Spleen (tissue), 11 donors: ENCODE data around the gene PLXNC1. TPM values are rescaled to one million over a fixed set of nuclear protein-coding genes. Genes with fewer than 3 reads are reported as not detected.

Experiments used
- DNase-seq: peaks from one replicate; pipeline ENCODE4 v3.0.0-alpha.2; 2020
- H3K27ac ChIP-seq, 8 donors: fragments of 200-600 bp; sonication (generic) in 7 of 8; 1 replicate in 4 of 8; 2 replicates in 4 of 8; pipeline versions ENCODE4 v1.5.0 to v1.8.0; 2016 to 2021; ENCODE audit warnings: inconsistent platforms in 4 of 8, mild to moderate bottlenecking in 4 of 8, moderate library complexity in 1 of 8
- H3K27me3 ChIP-seq, 7 donors: fragments of 200-600 bp; sonication (generic) in 6 of 7; replicated peaks in 1 of 7; 1 replicate in 4 of 7; 2 replicates in 3 of 7; pipeline versions ENCODE4 v1.5.0 to v1.8.0; 2016 to 2021; ENCODE audit warnings: inconsistent platforms in 3 of 7, mild to moderate bottlenecking in 1 of 7
- H3K36me3 ChIP-seq, 6 donors: fragments of 200-600 bp; sonication (generic) in 5 of 6; 1 replicate in 4 of 6; 2 replicates in 2 of 6; pipeline versions ENCODE4 v1.5.0 to v1.8.0; 2016 to 2021; ENCODE audit warnings: inconsistent platforms in 2 of 6
- H3K4me1 ChIP-seq, 6 donors: fragments of 200-600 bp; sonication (generic) in 5 of 6; 1 replicate in 3 of 6; 2 replicates in 3 of 6; pipeline versions ENCODE4 v1.5.0 to v1.8.0; 2016 to 2021; ENCODE audit warnings: inconsistent platforms in 3 of 6
- H3K4me3 ChIP-seq, 8 donors: fragments of 200-600 bp; sonication (generic) in 7 of 8; 1 replicate in 4 of 8; 2 replicates in 4 of 8; pipeline versions ENCODE4 v1.5.0 to v1.8.0; 2016 to 2021; ENCODE audit warnings: inconsistent platforms in 4 of 8, mild to moderate bottlenecking in 4 of 8, moderate library complexity in 2 of 8
- H3K9me3 ChIP-seq, 8 donors: fragments of 200-600 bp; sonication (generic) in 7 of 8; 1 replicate in 4 of 8; 2 replicates in 4 of 8; pipeline versions ENCODE4 v1.5.0 to v1.8.0; 2016 to 2021; ENCODE audit warnings: inconsistent platforms in 4 of 8
- POLR2A ChIP-seq, 3 donors: fragments of 450-650 bp; IDR thresholded peaks; one replicate each; pipeline ENCODE4 v1.5.1; 2017; ENCODE audit warnings: antibody characterized with exemption in 3 of 3, mild to moderate bottlenecking in 1 of 3
- POLR2AphosphoS5 ChIP-seq, 3 donors: sonication (generic); formaldehyde crosslinking; IDR thresholded peaks; one replicate each; pipeline ENCODE4 v1.5.1; 2017; ENCODE audit warnings: antibody characterized with exemption in 3 of 3
- WGBS, 5 donors: extraction: QIAGEN DNeasy Blood & Tissue Kit in 3 of 5; methylation state at CpG; one replicate each; pipeline versions ENCODE4 v1.1.5 to v1.1.7; 2013 to 2018; 5-methylcytosine and 5-hydroxymethylcytosine counted together
- intact Hi-C: fragments of 100-400 bp; cut with DNase I; formaldehyde crosslinking; loops from one replicate; pipeline ENCODE4 v1.15.0; 2023; ENCODE audit warnings: low total_unique reads
- polyA plus RNA-seq, 3 donors: library from polyadenylated mRNA; stranded (reverse); fragments of 200-250 nt; gene quantifications; one replicate each; pipeline ENCODE4 v1.2.1, GENCODE V29; 2013
- total RNA-seq, 7 donors: library from RNA; depleted of rRNA in 3 of 7; stranded (reverse); fragments of >200 nt in 3 of 7; fragmentation: NEBNext Ultra II Directional in 4 of 7; extraction: Animal tissue kit (Norgen Biotek cat#: 25700) in 4 of 7; gene quantifications; one replicate each; pipeline versions ENCODE4 v1.1.0 to v1.2.1, GENCODE V29; 2016 to 2021
- TF ChIP-seq, protein P1 (sequence below), 11 experiments: fragments of 200-600 bp in 7 of 11; fragments of 450-650 bp in 4 of 11; sonication (generic) in 4 of 11; IDR thresholded peaks in 8 of 11; conservative IDR thresholded peaks in 3 of 11; 1 replicate in 7 of 11; 2 replicates in 4 of 11; pipeline versions ENCODE4 v1.4.0 to v1.8.0; 2016 to 2021; ENCODE audit warnings: antibody characterized with exemption in 11 of 11, inconsistent platforms in 4 of 11, mild to moderate bottlenecking in 1 of 11
- donor health status: healthy with polysubstance abuse.
- donor health status: DM: no; HTN: no; CAD: no; lungs with moderate emphysema.
- donor health status: DM: no; HTN: no; CAD: no.
- donor health status: Bipolar disorder and iron deficiency.
- donor health status: healthy.
- donor health status: DM: no; HTN: no; CAD: no.
- donor health status: DM: yes; HTN: yes; CAD: no.

Gene PLXNC1
- total and polyA plus RNA-seq, 10 donors, result 6.8 to 138 (median 69.7) TPM

DNA sequence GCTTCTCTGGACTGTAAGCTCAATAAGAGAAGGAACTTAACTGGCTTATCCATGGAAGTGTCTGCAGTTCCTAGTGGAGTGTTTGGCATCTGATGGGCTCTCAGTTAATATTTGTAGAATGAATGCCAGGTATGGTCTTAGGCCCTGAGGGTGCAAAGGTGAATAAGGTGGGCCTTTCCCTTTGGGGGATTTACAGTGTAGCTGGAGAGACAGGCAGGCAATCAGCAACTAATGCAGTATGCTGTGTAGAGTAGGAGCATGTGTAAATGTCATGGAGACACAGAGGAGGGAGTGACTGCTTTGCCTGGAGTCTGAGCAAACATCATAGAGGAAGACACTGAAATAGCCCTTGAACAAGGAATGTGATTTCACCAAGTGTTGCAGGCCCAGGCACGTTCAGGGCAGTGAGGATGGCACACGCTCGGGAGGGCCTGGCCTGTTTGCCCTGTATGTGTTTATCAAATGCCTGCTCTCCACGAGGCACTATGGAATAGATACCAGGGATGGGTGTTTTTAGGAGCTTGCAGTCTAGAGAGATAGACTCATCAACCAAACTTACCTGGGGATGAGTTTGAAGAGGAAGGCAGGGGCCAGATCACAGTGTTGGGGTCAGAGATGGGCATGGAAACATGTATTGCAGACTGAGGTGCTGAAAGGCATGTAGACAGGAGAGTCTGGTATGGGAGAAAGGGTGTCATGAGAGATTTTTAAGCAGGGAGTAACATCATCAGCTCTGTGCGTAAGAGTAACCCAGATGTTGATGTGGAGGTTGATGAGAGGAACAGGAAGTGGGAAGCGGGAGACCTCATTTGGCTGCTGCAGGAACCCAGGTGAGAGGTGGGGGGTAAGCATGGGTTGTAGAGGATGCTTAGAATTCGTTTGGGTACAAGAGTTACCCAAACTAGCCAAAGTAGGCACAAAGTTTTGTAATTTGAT lies 54.1 kb downstream of the PLXNC1 start:
- Histone ChIP-seq H3K4me1 (peaks cover 22 to 55% (median 43%) of the 10 kb centered on the region in 6 donors), H3K36me3 (peaks cover 0 to 47% (median 0%) of the 10 kb centered on the region in 6 donors), H3K27ac (peak overlapping the region in 3 of 8 donors; percentile 28 to 95 (median 93)), H3K27me3 (no peaks in the 10 kb centered on the region), H3K4me3 (no peak overlapping the region), H3K9me3 (no peaks in the 10 kb centered on the region)
- intact Hi-C loops, result no loop called here
- DNase-seq, result no peak
- 80 to 86% (median 85%) methylated on average over 7 of the region's 7 CpGs for WGBS, 5 donors
- TF ChIP-seq POLR2AphosphoS5 (IDR thresholded peaks at IDR 0.05) (no peak), POLR2A (IDR thresholded peaks at IDR 0.05) (no peak)
- TF ChIP-seq, protein P1, sequence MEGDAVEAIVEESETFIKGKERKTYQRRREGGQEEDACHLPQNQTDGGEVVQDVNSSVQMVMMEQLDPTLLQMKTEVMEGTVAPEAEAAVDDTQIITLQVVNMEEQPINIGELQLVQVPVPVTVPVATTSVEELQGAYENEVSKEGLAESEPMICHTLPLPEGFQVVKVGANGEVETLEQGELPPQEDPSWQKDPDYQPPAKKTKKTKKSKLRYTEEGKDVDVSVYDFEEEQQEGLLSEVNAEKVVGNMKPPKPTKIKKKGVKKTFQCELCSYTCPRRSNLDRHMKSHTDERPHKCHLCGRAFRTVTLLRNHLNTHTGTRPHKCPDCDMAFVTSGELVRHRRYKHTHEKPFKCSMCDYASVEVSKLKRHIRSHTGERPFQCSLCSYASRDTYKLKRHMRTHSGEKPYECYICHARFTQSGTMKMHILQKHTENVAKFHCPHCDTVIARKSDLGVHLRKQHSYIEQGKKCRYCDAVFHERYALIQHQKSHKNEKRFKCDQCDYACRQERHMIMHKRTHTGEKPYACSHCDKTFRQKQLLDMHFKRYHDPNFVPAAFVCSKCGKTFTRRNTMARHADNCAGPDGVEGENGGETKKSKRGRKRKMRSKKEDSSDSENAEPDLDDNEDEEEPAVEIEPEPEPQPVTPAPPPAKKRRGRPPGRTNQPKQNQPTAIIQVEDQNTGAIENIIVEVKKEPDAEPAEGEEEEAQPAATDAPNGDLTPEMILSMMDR (IDR thresholded peaks at IDR 0.05 in 8 of 11, conservative IDR thresholded peaks at IDR 0.05 in 3 of 11), result no peak

DNA sequence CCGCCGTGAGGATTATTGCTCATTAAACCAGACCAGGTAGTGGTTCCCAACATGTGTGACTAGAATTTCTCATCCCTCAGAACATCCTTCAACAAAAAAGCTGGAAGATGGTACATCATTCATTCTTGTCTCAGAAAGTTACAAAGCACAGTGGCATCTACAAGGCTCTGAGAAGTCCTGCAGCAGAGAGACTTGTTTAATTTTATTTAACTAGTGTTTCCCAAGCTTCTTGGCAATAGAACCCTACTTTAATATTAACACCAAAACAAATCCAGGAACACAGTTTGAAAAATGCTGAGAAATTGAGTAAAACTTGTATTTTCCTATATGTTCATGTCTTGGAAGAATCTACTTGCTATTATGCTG lies 54.8 kb downstream of the PLXNC1 start:
- intact Hi-C loops, result no loop called here
- DNase-seq, result no peak
- no peaks in the 10 kb centered on the region for H3K9me3 ChIP-seq
- WGBS, 5 donors, result 47 to 79% (median 50%) methylated on average over 2 of the region's 2 CpGs
- H3K4me1 ChIP-seq, result peaks cover 24 to 61% (median 50%) of the 10 kb centered on the region in 6 donors
- no peaks in the 10 kb centered on the region for H3K27me3 ChIP-seq
- H3K4me3 ChIP-seq, result no peak overlapping the region
- peaks cover 0 to 41% (median 0%) of the 10 kb centered on the region in 6 donors for H3K36me3 ChIP-seq
- H3K27ac ChIP-seq, result peak overlapping the region in 4 of 8 donors; percentile 85 to 95 (median 94)
- TF ChIP-seq, protein P1 (IDR thresholded peaks at IDR 0.05 in 8 of 11, conservative IDR thresholded peaks at IDR 0.05 in 3 of 11), result no peak
- TF ChIP-seq POLR2AphosphoS5 (IDR thresholded peaks at IDR 0.05) (no peak), POLR2A (IDR thresholded peaks at IDR 0.05) (no peak)

- intact Hi-C loops, result no loop called here
- 78 to 90% (median 82%) methylated on average over 5 of the region's 5 CpGs for WGBS, 5 donors
Measured at GRCh38 chr12:94203796-94204195, 55.4 kb downstream of the PLXNC1 start.

More at GRCh38 chr12:94203796-94204195, 55.4 kb downstream of the PLXNC1 start:
- Histone ChIP-seq H3K4me1 (peaks cover 24 to 68% (median 56%) of the 10 kb centered on the region in 6 donors), H3K27me3 (no peaks in the 10 kb centered on the region), H3K27ac (peak overlapping the region in 7 of 8 donors; percentile 85 to 95 (median 90)), H3K9me3 (no peaks in the 10 kb centered on the region), H3K36me3 (peaks cover 0 to 34% (median 0%) of the 10 kb centered on the region in 6 donors), H3K4me3 (no peak overlapping the region)
- TF ChIP-seq, protein P1 (IDR thresholded peaks at IDR 0.05 in 8 of 11, conservative IDR thresholded peaks at IDR 0.05 in 3 of 11), result no peak
- TF ChIP-seq POLR2AphosphoS5 (IDR thresholded peaks at IDR 0.05), result no peak
- TF ChIP-seq POLR2A (IDR thresholded peaks at IDR 0.05), result no peak
- no peak for DNase-seq
